Stimulated activated naive B cell treated with anti-CD40 and anti-IgM and Interleukin-4, amounts not matched to agents 10 μg/mL and 1 μg/mL and 100 μg/mL, for 72 hours (primary cell): ENCODE results near the gene SYT2.
"Not testable (repeated sequence)": the region's sequence is repeated elsewhere in the genome, so short reads cannot be mapped to it uniquely, and the experiment has no call there.

Source experiments
- ATAC-seq, 2 donors: fragments of 150-1000 bp; cut with Tn5 transposase; replicated peaks; 2 replicates each; pipeline ENCODE4 v1.10.0; 2021; ENCODE audit warnings: moderate library complexity in 1 of 2
- DNase-seq: peaks from one replicate; pipeline ENCODE4 v3.0.0; 2021
- H3K27ac Mint-ChIP-seq: one replicate; pipeline ENCODE4 v1.8.0; 2022; ENCODE audit warnings: mild to moderate bottlenecking, mixed read lengths
- H3K27me3 Mint-ChIP-seq, 2 donors: one replicate each; pipeline ENCODE4 v1.8.0; 2022; ENCODE audit warnings: mixed read lengths in 2 of 2
- H3K36me3 Mint-ChIP-seq, 2 donors: one replicate each; pipeline ENCODE4 v1.8.0; 2022; ENCODE audit warnings: mixed read lengths in 2 of 2, mild to moderate bottlenecking in 1 of 2
- H3K4me1 Mint-ChIP-seq, 2 donors: one replicate each; pipeline ENCODE4 v1.8.0; 2022; ENCODE audit warnings: mixed read lengths in 2 of 2, mild to moderate bottlenecking in 1 of 2
- H3K4me3 Mint-ChIP-seq, 2 donors: one replicate each; pipeline ENCODE4 v1.8.0; 2022; ENCODE audit warnings: mild to moderate bottlenecking in 2 of 2, mixed read lengths in 2 of 2, moderate library complexity in 1 of 2
- H3K9me3 Mint-ChIP-seq, 2 donors: one replicate each; pipeline ENCODE4 v1.8.0; 2022; ENCODE audit warnings: mixed read lengths in 2 of 2, mild to moderate bottlenecking in 1 of 2

Gene SYT2

DNA sequence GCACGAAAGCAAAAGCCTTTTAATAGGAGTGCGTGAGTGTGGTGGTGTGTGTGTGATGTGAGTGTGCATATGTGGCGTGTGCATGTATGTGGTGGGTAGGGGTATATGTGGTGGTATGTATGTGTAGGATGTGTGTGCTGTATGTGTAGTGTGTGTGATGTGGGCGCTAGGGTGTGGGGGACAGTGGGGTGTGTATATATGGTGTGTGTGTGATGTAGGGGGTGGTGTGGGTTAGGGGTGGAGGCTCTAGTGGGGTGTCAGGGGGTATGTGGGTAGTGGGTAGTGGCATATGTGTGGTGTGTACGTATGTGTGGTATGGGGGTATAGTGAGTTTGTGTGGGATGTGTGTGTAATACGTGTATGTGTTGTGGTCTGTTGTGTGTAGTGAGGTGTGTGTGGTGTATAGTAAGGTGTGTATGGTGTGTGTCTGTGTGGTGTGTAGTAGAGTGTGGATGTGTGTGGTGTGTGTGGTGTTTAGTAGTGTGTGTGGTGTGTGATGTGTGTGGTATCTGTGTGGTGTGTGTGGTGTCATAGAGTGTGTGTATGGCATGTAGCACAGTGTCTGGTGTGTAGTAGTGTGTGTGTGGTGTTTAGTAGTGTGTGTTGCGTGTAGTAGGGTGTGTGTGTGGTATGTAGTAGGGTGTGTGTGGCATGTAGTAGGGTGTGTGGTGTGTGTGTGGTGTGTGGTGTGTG, 86.0 kb downstream of the SYT2 start:
- Mint-ChIP-seq H3K27ac (no peak overlapping the region), H3K27me3 (peaks cover 9 to 17% of the 10 kb centered on the region in 2 donors), H3K9me3 (no peaks in the 10 kb centered on the region), H3K36me3 (no peaks in the 10 kb centered on the region), H3K4me1 (peaks cover 28 to 30% of the 10 kb centered on the region in 2 donors), H3K4me3 (no peak overlapping the region)
- DNase-seq (no peak), ATAC-seq (no peak)

DNA sequence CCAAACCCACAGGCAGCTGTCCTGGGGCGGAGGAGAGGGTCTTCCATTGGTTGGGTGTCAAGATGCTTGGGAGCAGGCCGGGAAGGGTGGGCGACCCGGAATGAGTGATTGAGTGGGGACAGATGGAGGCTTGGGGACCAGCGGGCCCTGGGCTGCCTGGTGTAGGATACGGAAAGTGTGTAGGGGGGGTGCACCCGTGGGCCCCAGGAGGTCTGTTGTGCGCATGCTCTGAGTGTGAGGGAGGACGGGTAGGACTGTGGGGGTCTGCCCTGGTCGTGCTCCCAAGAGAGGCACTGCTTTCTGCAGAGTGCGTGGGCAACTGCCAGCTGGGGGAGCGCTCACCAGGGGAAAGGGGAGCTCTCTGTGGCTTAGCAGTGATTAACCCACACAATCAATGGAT, 86.8 kb downstream of the SYT2 start:
- not testable (repeated sequence) for ATAC-seq, H3K4me3 Mint-ChIP-seq, H3K36me3 Mint-ChIP-seq, DNase-seq, H3K27ac Mint-ChIP-seq, H3K9me3 Mint-ChIP-seq
- Mint-ChIP-seq H3K4me1 (peaks cover 30 to 31% of the 10 kb centered on the region in 2 donors), H3K27me3 (peaks cover 9 to 24% of the 10 kb centered on the region in 2 donors)

DNA sequence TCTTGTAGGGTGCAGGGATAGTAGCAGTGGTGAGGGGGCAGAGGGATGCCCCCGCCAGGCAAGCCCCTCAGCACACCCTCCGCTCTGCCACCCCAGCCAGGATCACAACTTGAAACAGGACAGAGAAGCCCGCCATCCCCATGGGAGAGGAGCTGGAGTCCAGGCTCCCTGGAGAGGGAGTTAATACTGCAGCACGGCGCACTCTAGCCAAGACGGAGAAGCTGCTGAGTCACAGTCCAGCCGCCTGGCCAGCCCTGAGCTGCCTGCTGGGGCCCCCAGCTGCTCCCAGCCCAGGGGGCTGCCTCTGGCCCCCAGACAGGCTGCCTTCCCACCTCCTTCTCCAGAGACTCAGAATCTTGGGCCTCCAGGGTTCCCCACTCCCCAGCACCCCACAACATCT, 87.2 kb downstream of the SYT2 start:
- Mint-ChIP-seq H3K27me3 (peaks cover 9 to 24% of the 10 kb centered on the region in 2 donors), H3K36me3 (no peaks in the 10 kb centered on the region), H3K4me1 (peaks cover 30 to 32% of the 10 kb centered on the region in 2 donors), H3K9me3 (no peaks in the 10 kb centered on the region), H3K4me3 (no peak overlapping the region), H3K27ac (no peak overlapping the region)
- ATAC-seq, result no peak
- no peak for DNase-seq

DNA sequence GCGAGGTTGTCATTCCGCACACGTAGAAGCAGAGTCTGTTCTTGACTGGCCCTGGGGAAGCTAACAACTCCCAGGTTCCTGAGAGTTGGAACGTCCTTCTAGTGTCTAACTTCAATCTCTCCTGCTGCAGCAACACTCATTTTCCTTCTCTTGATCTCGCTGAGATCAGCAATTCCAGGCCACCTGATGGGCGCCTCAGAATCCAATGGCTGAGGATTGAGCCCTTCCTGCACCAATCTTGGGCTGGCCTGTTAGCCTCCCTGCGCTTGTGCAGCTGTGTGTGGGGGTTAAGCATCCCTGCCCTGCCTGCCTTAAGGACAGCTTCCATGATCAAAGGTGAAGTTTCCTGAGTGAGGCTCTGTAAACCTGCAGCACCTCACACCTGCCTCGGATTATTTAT, 87.9 kb downstream of the SYT2 start:
- peaks cover 28 to 30% of the 10 kb centered on the region in 2 donors for H3K4me1 Mint-ChIP-seq

DNA sequence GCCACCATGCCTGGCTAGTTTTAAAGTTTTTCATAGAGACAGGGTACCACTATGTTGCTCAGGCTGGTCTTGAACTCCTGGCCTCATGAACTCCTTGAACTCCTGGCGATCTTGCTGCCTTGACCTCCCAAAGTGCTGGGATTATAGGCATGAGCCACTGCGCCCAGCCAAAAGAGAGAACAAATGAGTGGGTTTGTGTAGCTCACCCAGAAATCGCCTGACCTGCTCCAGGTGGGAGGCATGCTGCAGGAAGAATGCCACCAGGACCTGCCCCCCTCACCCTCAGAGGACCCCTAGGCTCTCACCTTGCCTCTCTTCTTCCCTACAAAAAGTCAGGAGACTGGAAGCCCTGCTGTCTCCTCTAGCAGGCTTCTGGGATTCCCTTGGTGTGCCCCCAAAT, 88.8 kb downstream of the SYT2 start:
- DNase-seq (no peak), ATAC-seq (no peak)
- Mint-ChIP-seq H3K36me3 (no peaks in the 10 kb centered on the region), H3K27me3 (peaks cover 9 to 24% of the 10 kb centered on the region in 2 donors), H3K27ac (no peak overlapping the region), H3K4me1 (peaks cover 29 to 30% of the 10 kb centered on the region in 2 donors), H3K4me3 (no peak overlapping the region), H3K9me3 (no peaks in the 10 kb centered on the region)

More for the DNA sequence above, 87.9 kb downstream of the SYT2 start:
- peaks cover 9 to 24% of the 10 kb centered on the region in 2 donors for H3K27me3 Mint-ChIP-seq
- no peak overlapping the region for H3K27ac Mint-ChIP-seq
- no peaks in the 10 kb centered on the region for H3K9me3 Mint-ChIP-seq
- H3K36me3 Mint-ChIP-seq, result no peaks in the 10 kb centered on the region
- no peak overlapping the region for H3K4me3 Mint-ChIP-seq
- DNase-seq (no peak), ATAC-seq (no peak)

DNA sequence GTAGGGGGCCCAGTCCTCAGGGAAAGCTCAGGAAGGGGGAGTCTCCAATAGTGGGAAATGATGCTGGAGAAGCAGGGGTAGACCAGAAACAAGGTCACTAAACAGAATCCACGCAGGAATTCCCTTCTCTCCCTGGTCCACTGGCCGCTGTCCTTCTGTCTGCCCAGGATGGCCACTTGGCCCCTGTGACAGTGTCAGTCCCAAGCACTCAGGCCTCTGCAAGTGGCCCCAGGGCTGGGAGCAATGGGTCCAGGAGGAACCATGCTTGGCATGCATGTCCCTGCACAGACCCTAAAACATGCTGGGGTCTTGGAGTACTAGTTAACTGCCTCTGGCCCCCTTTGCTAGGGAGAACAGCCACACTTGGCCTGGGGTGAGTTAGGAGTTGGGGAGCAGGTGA, 90.2 kb downstream of the SYT2 start:
- H3K4me1 Mint-ChIP-seq, result peaks cover 37 to 44% of the 10 kb centered on the region in 2 donors
- not testable (repeated sequence) for H3K4me3 Mint-ChIP-seq, H3K27ac Mint-ChIP-seq, ATAC-seq, DNase-seq, H3K36me3 Mint-ChIP-seq, H3K9me3 Mint-ChIP-seq
- H3K27me3 Mint-ChIP-seq, result peaks cover 9 to 24% of the 10 kb centered on the region in 2 donors

DNA sequence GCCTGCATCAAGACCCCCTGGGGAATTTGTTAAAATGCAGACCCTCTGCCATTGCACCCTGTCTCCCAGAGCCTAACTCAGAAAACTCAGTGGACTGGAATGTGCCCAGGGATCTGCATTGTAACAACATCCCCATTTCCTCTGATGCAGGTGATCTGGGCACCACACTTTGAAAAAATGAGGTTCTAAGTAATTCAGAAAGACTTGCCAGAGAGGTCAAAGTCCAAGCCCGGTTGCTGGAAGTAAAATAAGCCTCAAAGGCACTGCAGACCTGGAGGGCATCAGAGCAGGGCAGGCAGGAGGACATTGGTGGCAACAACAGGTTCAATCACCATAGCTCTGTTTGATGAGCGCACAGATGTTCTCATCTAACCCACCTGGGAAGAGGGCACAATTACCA, 90.7 kb downstream of the SYT2 start:
- ATAC-seq, result no peak
- H3K4me1 Mint-ChIP-seq, result peaks cover 42 to 50% of the 10 kb centered on the region in 2 donors
- peaks cover 9 to 24% of the 10 kb centered on the region in 2 donors for H3K27me3 Mint-ChIP-seq
- H3K4me3 Mint-ChIP-seq, result no peak overlapping the region
- H3K36me3 Mint-ChIP-seq, result no peaks in the 10 kb centered on the region
- no peaks in the 10 kb centered on the region for H3K9me3 Mint-ChIP-seq
- H3K27ac Mint-ChIP-seq, result no peak overlapping the region
- no peak for DNase-seq

DNA sequence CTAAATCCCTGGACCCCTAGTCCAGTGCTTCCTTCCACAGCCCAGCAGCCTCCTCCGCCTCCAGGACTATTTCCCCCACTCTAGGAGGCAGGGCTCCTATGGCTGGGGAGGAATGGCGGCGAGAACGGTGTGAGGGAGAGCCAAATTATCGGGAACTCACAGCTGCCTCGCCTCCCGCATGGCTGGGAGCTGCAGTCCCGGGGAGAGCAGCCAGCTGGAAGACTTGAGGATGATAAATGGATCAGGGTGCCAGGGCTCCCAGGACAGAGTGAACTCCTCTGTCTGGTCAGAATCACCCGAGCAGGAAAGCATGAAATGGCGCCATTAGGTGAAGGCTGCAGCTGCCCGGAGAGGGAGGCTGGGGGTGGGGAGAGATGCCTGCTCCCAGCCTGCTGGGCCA, 91.2 kb downstream of the SYT2 start:
- H3K4me1 Mint-ChIP-seq, result peaks cover 44 to 55% of the 10 kb centered on the region in 2 donors

DNA sequence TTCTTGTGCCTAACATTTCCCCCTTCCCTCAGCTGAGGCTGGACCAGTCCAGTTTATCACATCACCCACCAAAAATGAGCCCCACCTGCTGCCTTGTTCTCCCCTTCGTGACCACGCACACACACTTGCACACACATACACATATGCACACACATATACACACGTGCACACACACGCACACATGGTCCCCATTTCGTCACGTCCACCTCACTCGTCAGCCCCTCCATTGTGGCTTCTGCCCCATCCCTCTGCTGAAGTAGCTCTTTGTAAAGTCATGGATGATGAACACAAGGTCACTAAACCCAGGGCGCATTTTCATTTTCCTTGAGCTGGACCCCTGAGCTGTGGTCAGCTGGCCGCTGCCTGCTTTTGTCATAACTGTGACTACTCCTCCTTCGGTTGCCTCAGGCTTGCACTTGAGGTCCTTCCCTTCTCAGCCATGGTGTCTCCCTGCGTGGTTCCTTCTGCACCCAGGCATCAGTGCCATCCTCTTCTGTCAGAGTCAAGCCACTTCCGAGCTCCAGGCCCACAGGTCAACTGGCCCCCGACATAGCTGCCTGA, 93.8 kb downstream of the SYT2 start:
- peak; percentile 70 for DNase-seq
- Mint-ChIP-seq H3K27me3 (peaks cover 5 to 20% of the 10 kb centered on the region in 2 donors), H3K36me3 (no peaks in the 10 kb centered on the region), H3K9me3 (no peaks in the 10 kb centered on the region), H3K27ac (peak overlapping the region; percentile 48), H3K4me3 (peak overlapping the region; percentile 73 to 80), H3K4me1 (peaks cover 44 to 64% of the 10 kb centered on the region in 2 donors)
- ATAC-seq, result peak; percentile 67 to 73

More for the DNA sequence above, 91.2 kb downstream of the SYT2 start:
- not testable (repeated sequence) for H3K36me3 Mint-ChIP-seq, H3K27ac Mint-ChIP-seq, H3K9me3 Mint-ChIP-seq, DNase-seq, ATAC-seq, H3K4me3 Mint-ChIP-seq
- peaks cover 9 to 24% of the 10 kb centered on the region in 2 donors for H3K27me3 Mint-ChIP-seq

DNA sequence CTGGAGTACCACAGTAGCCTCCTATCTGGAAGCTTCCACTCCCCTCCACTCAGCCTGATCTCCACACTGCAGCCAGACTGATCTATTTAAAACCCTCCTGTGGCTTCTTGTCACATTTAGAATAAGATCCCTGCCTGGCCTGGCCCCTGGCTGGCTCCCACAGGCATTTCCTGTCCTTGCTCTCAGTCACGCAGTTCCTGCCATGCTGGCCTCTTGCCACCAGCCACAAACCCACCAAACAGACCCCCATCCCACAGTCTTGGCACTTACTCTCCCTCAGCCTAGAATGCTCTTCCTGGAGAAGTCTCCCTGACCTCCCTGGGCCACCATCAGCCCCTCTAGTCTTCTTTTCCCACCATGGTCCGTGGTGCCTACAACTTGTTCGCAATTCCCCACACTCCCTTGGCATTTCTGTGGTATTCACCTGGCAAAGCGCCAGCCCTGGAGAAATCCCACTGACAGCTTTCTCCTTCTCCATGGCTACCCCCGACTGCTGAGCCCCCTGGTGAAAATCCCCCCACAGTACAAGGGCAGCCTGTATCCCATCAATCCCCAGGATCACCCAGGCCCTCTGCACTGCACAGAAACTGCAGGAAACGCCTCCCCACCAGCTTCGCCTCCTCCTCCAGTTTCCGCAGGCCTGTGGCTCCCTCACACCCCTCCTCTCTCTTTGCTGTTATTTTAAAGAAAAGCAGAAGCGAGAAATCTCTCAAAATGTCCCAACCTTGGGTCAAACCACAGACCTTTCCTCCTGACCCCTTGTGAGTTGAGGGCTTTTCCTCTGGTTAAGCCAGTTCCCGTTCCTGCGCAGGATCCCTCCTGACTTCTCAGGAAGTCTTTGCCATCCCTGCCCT, 94.5 kb downstream of the SYT2 start:
- Mint-ChIP-seq H3K9me3 (no peaks in the 10 kb centered on the region), H3K4me1 (peaks cover 44 to 64% of the 10 kb centered on the region in 2 donors), H3K4me3 (peak overlapping the region; percentile 73 to 80), H3K27ac (peak overlapping the region; percentile 48), H3K27me3 (peaks cover 2 to 16% of the 10 kb centered on the region in 2 donors), H3K36me3 (no peaks in the 10 kb centered on the region)
- ATAC-seq (peak; percentile 84 to 89), DNase-seq (peak; percentile 76)

DNA sequence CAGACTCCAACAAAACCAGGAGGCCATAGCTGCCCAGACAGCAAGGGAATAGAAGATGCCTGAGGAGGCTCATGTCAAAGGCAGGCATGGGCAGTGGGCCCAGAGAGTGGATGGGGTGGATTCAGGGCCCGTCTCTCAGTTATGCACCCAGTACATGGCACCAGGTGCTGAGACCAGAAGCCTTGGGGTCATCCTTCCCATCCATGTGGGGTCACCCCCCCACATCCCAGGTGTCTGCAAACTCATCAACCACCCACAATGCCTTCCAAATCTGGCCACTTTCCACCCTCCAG, 95.1 kb downstream of the SYT2 start:
- peaks cover 44 to 64% of the 10 kb centered on the region in 2 donors for H3K4me1 Mint-ChIP-seq
- H3K9me3 Mint-ChIP-seq, H3K36me3 Mint-ChIP-seq, DNase-seq: not testable (repeated sequence)
- peak overlapping the region; percentile 48 for H3K27ac Mint-ChIP-seq
- H3K27me3 Mint-ChIP-seq, result peaks cover 0 to 11% of the 10 kb centered on the region in 2 donors
- ATAC-seq, result peak; percentile 2 to 5
- H3K4me3 Mint-ChIP-seq, result peak overlapping the region; percentile 73 to 80

DNA sequence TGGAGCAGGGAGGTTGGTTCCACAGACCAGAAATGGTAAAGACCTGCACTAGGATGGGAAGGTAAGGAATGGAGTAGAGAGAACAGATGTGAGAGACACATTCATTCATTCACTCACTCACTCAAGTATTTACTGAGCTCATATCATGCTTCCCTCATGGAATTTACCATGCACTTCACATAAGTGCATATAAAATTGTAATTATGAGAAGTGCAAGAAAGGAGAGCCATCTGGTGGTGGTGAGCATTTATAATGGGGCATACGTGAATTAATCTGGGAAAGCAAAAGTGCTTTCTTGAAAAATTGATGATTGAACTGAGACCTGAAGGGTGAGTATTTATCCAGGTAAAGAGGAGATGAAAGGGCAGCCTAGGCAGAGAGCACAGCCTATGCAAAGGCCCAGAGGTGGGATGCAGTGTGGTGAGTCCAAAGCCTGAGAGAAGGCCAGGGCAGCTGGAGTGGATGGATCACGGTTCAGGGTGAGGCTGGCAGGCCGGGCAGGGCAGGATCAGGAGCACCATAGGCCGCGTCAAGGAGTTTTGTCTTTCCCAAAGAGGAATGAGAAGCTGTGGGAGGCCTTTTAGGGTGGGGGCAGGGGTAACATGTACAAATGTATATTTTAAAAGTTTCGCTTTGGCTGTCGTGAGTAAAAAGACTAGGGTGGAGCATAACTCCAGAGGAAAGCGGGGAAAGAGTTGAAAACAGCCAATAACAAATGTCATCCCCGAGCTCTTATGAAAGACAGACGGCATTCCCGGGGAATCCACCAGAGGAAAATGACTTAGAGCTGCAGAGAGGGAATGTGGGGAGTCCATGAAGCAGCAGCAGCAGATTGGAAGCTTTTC, 95.7 kb downstream of the SYT2 start:
- not testable (repeated sequence) for ATAC-seq, H3K27ac Mint-ChIP-seq, H3K9me3 Mint-ChIP-seq, H3K36me3 Mint-ChIP-seq, DNase-seq
- peaks cover 0 to 10% of the 10 kb centered on the region in 2 donors for H3K27me3 Mint-ChIP-seq
- peak overlapping the region in 1 of 2 donors; percentile 2 for H3K4me3 Mint-ChIP-seq
- H3K4me1 Mint-ChIP-seq, result peaks cover 44 to 64% of the 10 kb centered on the region in 2 donors

DNA sequence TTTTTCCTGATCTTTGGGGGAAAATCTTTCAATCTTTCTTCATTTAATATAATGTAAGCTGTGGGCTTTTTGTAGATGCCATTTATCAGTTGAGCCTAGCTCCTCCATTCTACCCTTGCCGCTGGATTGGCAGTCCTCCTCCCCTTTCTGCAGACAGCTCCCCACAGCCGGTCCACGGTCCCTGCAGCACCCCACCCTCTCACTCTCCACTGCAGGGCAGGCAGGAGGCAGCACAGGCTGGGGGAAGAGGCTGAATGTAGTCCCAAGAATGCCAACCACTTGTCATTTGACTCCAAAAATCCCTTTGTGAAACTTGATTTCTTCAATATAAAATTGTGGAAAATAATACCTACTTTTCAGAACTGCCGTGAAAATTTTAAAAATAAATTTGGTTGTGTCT, 96.7 kb downstream of the SYT2 start:
- Mint-ChIP-seq H3K4me3 (no peak overlapping the region), H3K27ac (no peak overlapping the region), H3K27me3 (no peaks in the 10 kb centered on the region), H3K4me1 (peaks cover 37 to 55% of the 10 kb centered on the region in 2 donors), H3K36me3 (no peaks in the 10 kb centered on the region), H3K9me3 (no peaks in the 10 kb centered on the region)
- DNase-seq, result no peak
- no peak for ATAC-seq

DNA sequence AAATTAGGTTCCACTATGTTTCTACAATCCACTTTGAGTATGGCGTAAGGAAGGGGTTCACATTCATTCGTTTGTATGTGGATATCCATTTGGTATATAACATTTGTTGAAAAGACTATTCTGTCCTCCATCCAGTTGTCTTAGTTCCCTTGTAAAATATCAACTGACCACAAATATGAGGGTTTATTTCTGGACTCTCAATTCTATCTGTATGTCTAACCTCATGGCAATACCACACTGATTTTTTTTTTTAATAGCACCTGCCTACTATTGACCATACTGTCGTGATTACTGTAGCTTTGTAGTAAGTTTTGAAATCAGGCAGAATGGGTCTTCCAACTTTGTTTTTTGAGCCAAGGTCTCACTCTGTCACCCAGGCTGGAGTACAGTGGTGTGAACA, 98.2 kb downstream of the SYT2 start:
- H3K4me3 Mint-ChIP-seq, DNase-seq, H3K27ac Mint-ChIP-seq, ATAC-seq, H3K36me3 Mint-ChIP-seq, H3K27me3 Mint-ChIP-seq, H3K9me3 Mint-ChIP-seq: not testable (repeated sequence)
- peaks cover 29 to 39% of the 10 kb centered on the region in 2 donors for H3K4me1 Mint-ChIP-seq
